K562 (cell line): ENCODE data around the gene LYRM1. TPM values are rescaled to one million over a fixed set of nuclear protein-coding genes. Genes with fewer than 3 reads are reported as not detected.

Source experiments
- BACH1 ChIP-seq: fragments of 200-800 bp; sonication (Bioruptor generic); IDR thresholded peaks from 2 replicates; pipeline ENCODE4 v1.6.1; 2016; ENCODE audit warnings: missing genetic modification characterization, missing compliant biosample characterization
- CBFA2T2 ChIP-seq: fragments of 450-650 bp; conservative IDR thresholded peaks from 2 replicates; pipeline ENCODE4 v1.6.1; 2017; ENCODE audit warnings: mild to moderate bottlenecking
- MCM2 ChIP-seq: fragments of 450-650 bp; IDR thresholded peaks from 2 replicates; pipeline ENCODE4 v1.6.1; 2017; ENCODE audit warnings: low read depth, mild to moderate bottlenecking
- NR3C1 ChIP-seq: sonication (generic); formaldehyde crosslinking; IDR thresholded peaks from 2 replicates; pipeline ENCODE4 v1.8.1; 2022; ENCODE audit warnings: missing genetic modification reagents
- PRMT5 ChIP-seq: sonication (generic); formaldehyde crosslinking; IDR thresholded peaks from 2 replicates; pipeline ENCODE4 v1.5.0; 2020; ENCODE audit warnings: missing genetic modification reagents
- TAF1 ChIP-seq: IDR thresholded peaks from 2 replicates; pipeline ENCODE4 v1.6.1; 2011; ENCODE audit warnings: mild to moderate bottlenecking, low read length, moderate library complexity; ENCODE audit not compliant: insufficient read depth, control insufficient read depth, severe bottlenecking; ENCODE audit errors: extremely low read depth
- THRAP3 ChIP-seq: fragments of 450-650 bp; IDR thresholded peaks from 2 replicates; pipeline ENCODE4 v1.6.1; 2016; ENCODE audit warnings: mild to moderate bottlenecking, inconsistent platforms, borderline replicate concordance
- ZNF140 ChIP-seq: fragments of 250-450 bp; sonication (Bioruptor Pico); IDR thresholded peaks from 2 replicates; pipeline ENCODE4 v1.8.0; 2021; ENCODE audit warnings: moderate library complexity, mild to moderate bottlenecking, inconsistent platforms
- ZNF354B ChIP-seq: fragments of 250-450 bp; sonication (Bioruptor Pico); IDR thresholded peaks from 2 replicates; pipeline ENCODE4 v1.4.0; 2020
- ZSCAN32 ChIP-seq: fragments of 450-650 bp; formaldehyde crosslinking; IDR thresholded peaks from 2 replicates; pipeline ENCODE4 v1.4.0; 2020; ENCODE audit warnings: mild to moderate bottlenecking, moderate library complexity
- polyA plus RNA-seq, 8 experiments: library from polyadenylated mRNA; depleted of rRNA in 4 of 8; stranded (reverse) in 5 of 8; unstranded in 3 of 8; fragments of >200 nt; fragmentation: Nextera tagmentation in 2 of 8; fragmentation: Illumina TruSeq in 1 of 8; extraction: Ambion mirVana in 2 of 8; extraction: Trizol in 1 of 8; gene quantifications; 2 replicates each; pipeline versions ENCODE4 v1.2.1 to v1.2.3, GENCODE V29; 2011 to 2014; ENCODE audit warnings: inconsistent platforms in 1 of 8, missing spikeins in 1 of 8
- total RNA-seq, 7 experiments: library from RNA; depleted of rRNA in 6 of 7; stranded (reverse); fragments of >200 nt in 6 of 7; fragmentation: Illumina TruSeq in 2 of 7; extraction: Trizol in 2 of 7; gene quantifications; 2 replicates each; pipeline versions ENCODE4 v1.2.1 to v1.2.3, GENCODE V29; 2011 to 2021; ENCODE audit warnings: low replicate concordance in 1 of 7
- TF ChIP-seq, protein P1 (sequence below), 2 experiments: fragments of 200-800 bp in 1 of 2; sonication (Bioruptor generic) in 1 of 2; sonication (generic) in 1 of 2; formaldehyde crosslinking in 1 of 2; IDR thresholded peaks in 1 of 2; conservative IDR thresholded peaks in 1 of 2; 2 replicates each; pipeline versions ENCODE4 v1.5.0 to v1.6.1; 2016 to 2020; ENCODE audit warnings: missing compliant biosample characterization in 1 of 2, missing genetic modification characterization in 1 of 2, missing genetic modification reagents in 1 of 2
- TF ChIP-seq, protein P2 (sequence below): sonication (generic); formaldehyde crosslinking; IDR thresholded peaks from 2 replicates; pipeline ENCODE4 v1.8.0; 2022; ENCODE audit warnings: mild to moderate bottlenecking, missing genetic modification reagents
- TF ChIP-seq, protein P3 (sequence below): fragments of 250-450 bp; sonication (Bioruptor Pico); IDR thresholded peaks from 2 replicates; pipeline ENCODE4 v1.5.0; 2021; ENCODE audit warnings: mild to moderate bottlenecking, borderline replicate concordance
- TF ChIP-seq, protein P4 (sequence below), 2 experiments: IDR thresholded peaks; 2 replicates each; pipeline ENCODE4 v1.6.1; 2012; ENCODE audit warnings: improper control_type of control experiment in 2 of 2, low read depth in 2 of 2, low read length in 2 of 2, borderline replicate concordance in 1 of 2
- TF ChIP-seq, protein P5 (sequence below): fragments of 450-650 bp; IDR thresholded peaks from 2 replicates; pipeline ENCODE4 v1.6.1; 2016; ENCODE audit warnings: low read depth, mild to moderate bottlenecking, moderate library complexity

LYRM1 gene
- total and polyA plus RNA-seq, 9 of the 15 experiments (the other 6 are each of a cell fraction or from before 2014, with no cell fraction given), result 17.5 to 44.1 (median 32.7) TPM

DNA sequence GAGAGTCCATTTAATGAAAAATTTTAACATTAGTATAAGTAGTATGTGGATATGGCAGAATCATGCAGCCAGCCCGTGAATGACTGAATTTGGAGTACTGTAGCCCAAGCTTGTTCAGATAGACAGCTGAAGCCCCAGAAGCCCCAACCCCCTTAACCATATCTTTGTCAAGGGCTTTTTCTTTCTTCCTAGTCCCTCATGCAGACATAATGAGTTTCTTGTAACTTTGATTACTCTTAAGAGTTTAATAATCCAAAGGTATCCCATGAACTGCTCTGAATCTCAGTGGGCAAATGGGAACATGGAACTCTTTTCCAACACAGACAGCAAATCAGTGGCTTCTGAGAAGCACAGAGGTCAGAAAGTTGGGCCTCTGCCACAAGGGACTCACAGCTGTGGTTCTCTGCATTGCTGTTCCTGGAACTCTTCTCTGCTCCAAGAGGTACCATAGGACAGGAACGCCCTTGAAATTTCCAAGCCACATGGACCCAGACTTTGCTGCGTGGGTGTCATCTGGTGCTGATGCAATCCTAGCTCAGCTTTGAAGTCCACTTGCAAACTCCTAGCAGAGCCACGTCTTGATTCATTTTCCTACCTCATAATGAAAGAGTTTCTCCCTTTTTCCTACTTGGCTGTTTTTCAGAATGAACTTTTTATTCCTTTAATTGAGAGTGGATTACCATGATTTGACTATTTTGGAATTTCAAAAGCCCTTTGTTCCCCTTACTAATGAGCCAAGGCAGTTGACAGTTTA lies 18.1 kb downstream of the LYRM1 start (continued):
- TF ChIP-seq, protein P1, sequence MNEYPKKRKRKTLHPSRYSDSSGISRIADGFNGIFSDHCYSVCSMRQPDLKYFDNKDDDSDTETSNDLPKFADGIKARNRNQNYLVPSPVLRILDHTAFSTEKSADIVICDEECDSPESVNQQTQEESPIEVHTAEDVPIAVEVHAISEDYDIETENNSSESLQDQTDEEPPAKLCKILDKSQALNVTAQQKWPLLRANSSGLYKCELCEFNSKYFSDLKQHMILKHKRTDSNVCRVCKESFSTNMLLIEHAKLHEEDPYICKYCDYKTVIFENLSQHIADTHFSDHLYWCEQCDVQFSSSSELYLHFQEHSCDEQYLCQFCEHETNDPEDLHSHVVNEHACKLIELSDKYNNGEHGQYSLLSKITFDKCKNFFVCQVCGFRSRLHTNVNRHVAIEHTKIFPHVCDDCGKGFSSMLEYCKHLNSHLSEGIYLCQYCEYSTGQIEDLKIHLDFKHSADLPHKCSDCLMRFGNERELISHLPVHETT (CRISPR knock-in tag; conservative IDR thresholded peaks at IDR 0.05 in 1 of 2, IDR thresholded peaks at IDR 0.05 in 1 of 2), result no peak; a peak in 1 of 4 replicates
- TF ChIP-seq TAF1 (no peak), CBFA2T2 (no peak), MCM2 (no peak), PRMT5 (CRISPR knock-in tag) (no peak), THRAP3 (no peak), BACH1 (tag) (peak; percentile 33; the same call in 1 of the 2 replicates), ZNF354B (CRISPR knock-in tag) (no peak), ZSCAN32 (peak; percentile 90), ZNF140 (no peak), NR3C1 (no peak)
- TF ChIP-seq, protein P2, sequence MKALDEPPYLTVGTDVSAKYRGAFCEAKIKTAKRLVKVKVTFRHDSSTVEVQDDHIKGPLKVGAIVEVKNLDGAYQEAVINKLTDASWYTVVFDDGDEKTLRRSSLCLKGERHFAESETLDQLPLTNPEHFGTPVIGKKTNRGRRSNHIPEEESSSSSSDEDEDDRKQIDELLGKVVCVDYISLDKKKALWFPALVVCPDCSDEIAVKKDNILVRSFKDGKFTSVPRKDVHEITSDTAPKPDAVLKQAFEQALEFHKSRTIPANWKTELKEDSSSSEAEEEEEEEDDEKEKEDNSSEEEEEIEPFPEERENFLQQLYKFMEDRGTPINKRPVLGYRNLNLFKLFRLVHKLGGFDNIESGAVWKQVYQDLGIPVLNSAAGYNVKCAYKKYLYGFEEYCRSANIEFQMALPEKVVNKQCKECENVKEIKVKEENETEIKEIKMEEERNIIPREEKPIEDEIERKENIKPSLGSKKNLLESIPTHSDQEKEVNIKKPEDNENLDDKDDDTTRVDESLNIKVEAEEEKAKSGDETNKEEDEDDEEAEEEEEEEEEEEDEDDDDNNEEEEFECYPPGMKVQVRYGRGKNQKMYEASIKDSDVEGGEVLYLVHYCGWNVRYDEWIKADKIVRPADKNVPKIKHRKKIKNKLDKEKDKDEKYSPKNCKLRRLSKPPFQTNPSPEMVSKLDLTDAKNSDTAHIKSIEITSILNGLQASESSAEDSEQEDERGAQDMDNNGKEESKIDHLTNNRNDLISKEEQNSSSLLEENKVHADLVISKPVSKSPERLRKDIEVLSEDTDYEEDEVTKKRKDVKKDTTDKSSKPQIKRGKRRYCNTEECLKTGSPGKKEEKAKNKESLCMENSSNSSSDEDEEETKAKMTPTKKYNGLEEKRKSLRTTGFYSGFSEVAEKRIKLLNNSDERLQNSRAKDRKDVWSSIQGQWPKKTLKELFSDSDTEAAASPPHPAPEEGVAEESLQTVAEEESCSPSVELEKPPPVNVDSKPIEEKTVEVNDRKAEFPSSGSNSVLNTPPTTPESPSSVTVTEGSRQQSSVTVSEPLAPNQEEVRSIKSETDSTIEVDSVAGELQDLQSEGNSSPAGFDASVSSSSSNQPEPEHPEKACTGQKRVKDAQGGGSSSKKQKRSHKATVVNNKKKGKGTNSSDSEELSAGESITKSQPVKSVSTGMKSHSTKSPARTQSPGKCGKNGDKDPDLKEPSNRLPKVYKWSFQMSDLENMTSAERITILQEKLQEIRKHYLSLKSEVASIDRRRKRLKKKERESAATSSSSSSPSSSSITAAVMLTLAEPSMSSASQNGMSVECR (CRISPR knock-in tag), result no peak
- TF ChIP-seq, protein P3, sequence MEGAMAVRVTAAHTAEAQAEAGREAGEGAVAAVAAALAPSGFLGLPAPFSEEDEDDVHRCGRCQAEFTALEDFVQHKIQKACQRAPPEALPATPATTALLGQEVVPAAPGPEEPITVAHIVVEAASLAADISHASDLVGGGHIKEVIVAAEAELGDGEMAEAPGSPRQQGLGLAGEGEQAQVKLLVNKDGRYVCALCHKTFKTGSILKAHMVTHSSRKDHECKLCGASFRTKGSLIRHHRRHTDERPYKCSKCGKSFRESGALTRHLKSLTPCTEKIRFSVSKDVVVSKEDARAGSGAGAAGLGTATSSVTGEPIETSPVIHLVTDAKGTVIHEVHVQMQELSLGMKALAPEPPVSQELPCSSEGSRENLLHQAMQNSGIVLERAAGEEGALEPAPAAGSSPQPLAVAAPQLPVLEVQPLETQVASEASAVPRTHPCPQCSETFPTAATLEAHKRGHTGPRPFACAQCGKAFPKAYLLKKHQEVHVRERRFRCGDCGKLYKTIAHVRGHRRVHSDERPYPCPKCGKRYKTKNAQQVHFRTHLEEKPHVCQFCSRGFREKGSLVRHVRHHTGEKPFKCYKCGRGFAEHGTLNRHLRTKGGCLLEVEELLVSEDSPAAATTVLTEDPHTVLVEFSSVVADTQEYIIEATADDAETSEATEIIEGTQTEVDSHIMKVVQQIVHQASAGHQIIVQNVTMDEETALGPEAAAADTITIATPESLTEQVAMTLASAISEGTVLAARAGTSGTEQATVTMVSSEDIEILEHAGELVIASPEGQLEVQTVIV, result no peak
- TF ChIP-seq, protein P4, sequence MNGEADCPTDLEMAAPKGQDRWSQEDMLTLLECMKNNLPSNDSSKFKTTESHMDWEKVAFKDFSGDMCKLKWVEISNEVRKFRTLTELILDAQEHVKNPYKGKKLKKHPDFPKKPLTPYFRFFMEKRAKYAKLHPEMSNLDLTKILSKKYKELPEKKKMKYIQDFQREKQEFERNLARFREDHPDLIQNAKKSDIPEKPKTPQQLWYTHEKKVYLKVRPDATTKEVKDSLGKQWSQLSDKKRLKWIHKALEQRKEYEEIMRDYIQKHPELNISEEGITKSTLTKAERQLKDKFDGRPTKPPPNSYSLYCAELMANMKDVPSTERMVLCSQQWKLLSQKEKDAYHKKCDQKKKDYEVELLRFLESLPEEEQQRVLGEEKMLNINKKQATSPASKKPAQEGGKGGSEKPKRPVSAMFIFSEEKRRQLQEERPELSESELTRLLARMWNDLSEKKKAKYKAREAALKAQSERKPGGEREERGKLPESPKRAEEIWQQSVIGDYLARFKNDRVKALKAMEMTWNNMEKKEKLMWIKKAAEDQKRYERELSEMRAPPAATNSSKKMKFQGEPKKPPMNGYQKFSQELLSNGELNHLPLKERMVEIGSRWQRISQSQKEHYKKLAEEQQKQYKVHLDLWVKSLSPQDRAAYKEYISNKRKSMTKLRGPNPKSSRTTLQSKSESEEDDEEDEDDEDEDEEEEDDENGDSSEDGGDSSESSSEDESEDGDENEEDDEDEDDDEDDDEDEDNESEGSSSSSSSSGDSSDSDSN (IDR thresholded peaks at IDR 0.05; ENCODE audit: borderline replicate concordance in 1 of 2, low read depth in 2 of 2, low read length in 2 of 2), result no peak
- TF ChIP-seq, protein P5, sequence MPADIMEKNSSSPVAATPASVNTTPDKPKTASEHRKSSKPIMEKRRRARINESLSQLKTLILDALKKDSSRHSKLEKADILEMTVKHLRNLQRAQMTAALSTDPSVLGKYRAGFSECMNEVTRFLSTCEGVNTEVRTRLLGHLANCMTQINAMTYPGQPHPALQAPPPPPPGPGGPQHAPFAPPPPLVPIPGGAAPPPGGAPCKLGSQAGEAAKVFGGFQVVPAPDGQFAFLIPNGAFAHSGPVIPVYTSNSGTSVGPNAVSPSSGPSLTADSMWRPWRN, result no peak
